H1 (cell line): Measurements from ENCODE around the gene RPL12. TPM values are rescaled to one million over a fixed set of nuclear protein-coding genes. Genes with fewer than 3 reads are reported as not detected.

Source experiments
- CBX8 ChIP-seq: fragments of 300-800, 300-1000 bp; sonication (generic); IDR thresholded peaks from 2 replicates; pipeline ENCODE4 v1.7.1; 2016; ENCODE audit warnings: low read depth, low read length, borderline replicate concordance
- CHD2 ChIP-seq: IDR thresholded peaks from 2 replicates; pipeline ENCODE4 v1.6.1; 2012; ENCODE audit warnings: low read length, improper control_type of control experiment
- CHD7 ChIP-seq: fragments of 300-600 bp; sonication (generic); IDR thresholded peaks from 2 replicates; pipeline ENCODE4 v1.7.1; 2012; ENCODE audit warnings: low read length, moderate library complexity, mild to moderate bottlenecking, inconsistent platforms; ENCODE audit not compliant: insufficient replicate concordance
- CREB1 ChIP-seq: IDR thresholded peaks from 2 replicates; pipeline ENCODE4 v1.6.1; 2012; ENCODE audit warnings: inconsistent platforms
- GTF2F1 ChIP-seq: IDR thresholded peaks from 2 replicates; pipeline ENCODE4 v1.6.1; 2012; ENCODE audit warnings: low read depth, low read length, improper control_type of control experiment, borderline replicate concordance
- JUN ChIP-seq: IDR thresholded peaks from 2 replicates; pipeline ENCODE4 v1.6.1; 2011; ENCODE audit warnings: low read depth, mild to moderate bottlenecking, improper control_type of control experiment, low read length
- MAFK ChIP-seq: IDR thresholded peaks from 2 replicates; pipeline ENCODE4 v1.6.1; 2012; ENCODE audit warnings: low read depth, mild to moderate bottlenecking, improper control_type of control experiment, low read length
- RNF2 ChIP-seq: fragments of 200-900, 300-1000 bp; sonication (generic); IDR thresholded peaks from 2 replicates; pipeline ENCODE4 v1.7.1; 2016; ENCODE audit warnings: borderline replicate concordance, low read depth, mild to moderate bottlenecking, antibody characterized with exemption, low read length; ENCODE audit not compliant: poor library complexity, severe bottlenecking; ENCODE audit errors: missing control alignments
- RXRA ChIP-seq: IDR thresholded peaks from 2 replicates; pipeline ENCODE4 v1.6.1; 2011; ENCODE audit warnings: low read depth, mild to moderate bottlenecking, low read length, moderate library complexity; ENCODE audit not compliant: insufficient read depth
- SIX5 ChIP-seq: IDR thresholded peaks from 2 replicates; pipeline ENCODE4 v1.6.1; 2011; ENCODE audit warnings: mild to moderate bottlenecking, low read depth, low read length
- TCF12 ChIP-seq: IDR thresholded peaks from 2 replicates; pipeline ENCODE4 v1.6.1; 2011; ENCODE audit warnings: low read depth, mild to moderate bottlenecking, low read length
- polyA plus RNA-seq, 7 experiments: library from polyadenylated mRNA; depleted of rRNA in 3 of 7; stranded (reverse) in 5 of 7; unstranded in 2 of 7; fragments of >200 nt in 5 of 7; fragments of 200-250 nt in 2 of 7; gene quantifications; 1 replicate in 5 of 7; 2 replicates in 1 of 7; 4 replicates in 1 of 7; pipeline versions ENCODE4 v1.2.1 to v1.2.3, GENCODE V29; 2011 to 2013; ENCODE audit warnings: missing spikeins in 2 of 7, mixed read lengths in 2 of 7
- total RNA-seq: library from RNA; stranded (reverse); fragmentation: NEBNext Ultra II Directional; extraction: Animal tissue kit (Norgen Biotek cat#: 25700); gene quantifications from 2 replicates; pipeline ENCODE4 v1.2.1, GENCODE V29; 2021

The RPL12 gene
- total and polyA plus RNA-seq, 2 of the 8 experiments (the other 6 are each of a cell fraction or from before 2014, with no cell fraction given), result 1,993 to 4,892 TPM

- TF ChIP-seq CHD7, result no peak
- no peak for TF ChIP-seq RNF2
- no peak for TF ChIP-seq RXRA
- no peak for TF ChIP-seq MAFK
- TF ChIP-seq CREB1, result peak; percentile 97
- no peak for TF ChIP-seq CBX8
- no peak for TF ChIP-seq JUN
- TF ChIP-seq TCF12, result no peak
- peak; percentile 99 for TF ChIP-seq CHD2
- TF ChIP-seq SIX5, result peak; percentile 71
- peak; percentile 97 for TF ChIP-seq GTF2F1
Measured at GRCh38 chr9:127450830-127451607, at the start of gene RPL12, which contains the start of gene LRSAM1 (continued).
